Sigmoid colon (tissue), 4 donors: ENCODE results near the gene ZSCAN16.

Experiments used
- CTCF ChIP-seq, 4 experiments: fragments of 450-650 bp in 3 of 4; fragments of 200-600 bp in 1 of 4; IDR thresholded peaks; one replicate each; pipeline ENCODE4 v1.5.1; 2016 to 2019; ENCODE audit warnings: antibody characterized with exemption in 4 of 4, mild to moderate bottlenecking in 3 of 4, moderate library complexity in 2 of 4
- EP300 ChIP-seq, 4 donors: sonication (generic); formaldehyde crosslinking; IDR thresholded peaks; one replicate each; pipeline ENCODE4 v1.6.1; 2017; ENCODE audit warnings: antibody characterized with exemption in 4 of 4
- POLR2AphosphoS5 ChIP-seq, 4 donors: sonication (generic); formaldehyde crosslinking; IDR thresholded peaks; one replicate each; pipeline ENCODE4 v1.6.1; 2017; ENCODE audit warnings: antibody characterized with exemption in 4 of 4

- no peak for TF ChIP-seq CTCF (IDR thresholded peaks at IDR 0.05)
- TF ChIP-seq EP300 (IDR thresholded peaks at IDR 0.05), result no peak
- TF ChIP-seq POLR2AphosphoS5 (IDR thresholded peaks at IDR 0.05), result no peak
Measured at GRCh38 chr6:28125401-28125800, 992 bp downstream of the ZSCAN16 start.
